ENCODE data around the gene NHS.

NHS gene

DNA sequence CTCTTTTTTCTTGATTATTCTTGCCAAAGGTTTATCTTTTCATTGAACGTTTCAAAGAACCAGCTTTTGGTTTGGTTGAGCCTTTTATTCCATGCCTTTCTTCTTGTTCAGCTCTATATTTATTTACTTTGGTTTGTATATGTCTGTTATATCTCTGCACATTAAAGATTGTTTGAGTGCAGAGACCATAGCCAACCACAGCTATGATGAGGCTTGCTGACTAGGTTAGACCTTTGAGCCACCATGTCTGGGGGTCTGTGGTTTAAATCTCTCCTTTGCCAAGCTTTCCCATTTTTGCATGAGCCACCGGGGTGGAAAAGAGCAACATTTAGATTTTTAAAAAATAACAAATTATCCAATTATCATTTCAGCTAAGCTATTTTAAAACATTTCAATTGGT lies 96.1 kb downstream of the NHS start:
- no peak for DNase-seq (ENCODE audit: low read depth)
- TF ChIP-seq, protein P1, sequence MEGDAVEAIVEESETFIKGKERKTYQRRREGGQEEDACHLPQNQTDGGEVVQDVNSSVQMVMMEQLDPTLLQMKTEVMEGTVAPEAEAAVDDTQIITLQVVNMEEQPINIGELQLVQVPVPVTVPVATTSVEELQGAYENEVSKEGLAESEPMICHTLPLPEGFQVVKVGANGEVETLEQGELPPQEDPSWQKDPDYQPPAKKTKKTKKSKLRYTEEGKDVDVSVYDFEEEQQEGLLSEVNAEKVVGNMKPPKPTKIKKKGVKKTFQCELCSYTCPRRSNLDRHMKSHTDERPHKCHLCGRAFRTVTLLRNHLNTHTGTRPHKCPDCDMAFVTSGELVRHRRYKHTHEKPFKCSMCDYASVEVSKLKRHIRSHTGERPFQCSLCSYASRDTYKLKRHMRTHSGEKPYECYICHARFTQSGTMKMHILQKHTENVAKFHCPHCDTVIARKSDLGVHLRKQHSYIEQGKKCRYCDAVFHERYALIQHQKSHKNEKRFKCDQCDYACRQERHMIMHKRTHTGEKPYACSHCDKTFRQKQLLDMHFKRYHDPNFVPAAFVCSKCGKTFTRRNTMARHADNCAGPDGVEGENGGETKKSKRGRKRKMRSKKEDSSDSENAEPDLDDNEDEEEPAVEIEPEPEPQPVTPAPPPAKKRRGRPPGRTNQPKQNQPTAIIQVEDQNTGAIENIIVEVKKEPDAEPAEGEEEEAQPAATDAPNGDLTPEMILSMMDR (IDR thresholded peaks at IDR 0.05; ENCODE audit: insufficient read depth, low read depth, low read length, missing control alignments), result no peak
- no peak overlapping the region for H3K4me3 ChIP-seq (ENCODE audit: low read length)

DNA sequence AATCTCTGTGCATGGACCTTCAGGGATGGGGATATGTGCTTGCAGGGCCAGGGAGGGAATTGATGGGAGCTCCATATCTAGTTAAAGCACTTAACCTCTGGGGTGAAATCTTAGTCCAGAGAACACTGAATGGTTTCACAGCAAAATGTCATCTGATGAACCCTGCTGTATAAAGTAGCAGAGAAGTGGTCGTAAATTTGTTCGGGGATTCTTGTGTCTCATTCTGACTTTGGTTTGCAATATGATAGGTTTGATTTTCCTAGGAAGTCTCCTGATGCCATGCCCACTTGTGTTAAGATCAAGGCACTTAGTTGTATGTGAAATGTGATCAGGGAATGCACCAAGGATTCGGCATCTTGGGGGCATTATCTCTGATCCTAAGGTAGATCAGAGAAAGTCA lies 96.9 kb downstream of the NHS start:
- TF ChIP-seq, protein P1 (IDR thresholded peaks at IDR 0.05; ENCODE audit: insufficient read depth, low read depth, low read length, missing control alignments), result no peak
- no peak for DNase-seq (ENCODE audit: low read depth)
- H3K4me3 ChIP-seq (ENCODE audit: low read length), result no peak overlapping the region

DNA sequence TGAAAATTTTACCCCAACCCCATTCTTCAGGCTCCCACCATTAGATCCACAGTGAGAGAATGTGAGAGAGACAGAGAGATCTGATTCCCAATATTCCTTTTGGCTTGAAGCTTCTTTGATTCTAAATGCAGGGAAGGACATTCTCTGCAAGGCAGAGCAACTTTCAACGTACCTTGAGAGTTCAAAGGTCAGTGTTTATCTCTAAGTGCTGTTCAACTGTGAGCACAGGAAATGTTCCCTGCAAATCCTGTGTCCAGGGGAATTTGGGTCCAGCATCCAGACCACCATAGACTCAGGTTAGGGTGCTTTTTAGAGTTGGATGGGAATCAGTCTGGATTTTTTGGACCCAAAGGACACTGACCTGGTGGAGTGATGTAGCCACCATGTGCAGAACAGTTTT lies 97.4 kb downstream of the NHS start:
- DNase-seq (ENCODE audit: low read depth), result no peak
- TF ChIP-seq, protein P1 (IDR thresholded peaks at IDR 0.05; ENCODE audit: insufficient read depth, low read depth, low read length, missing control alignments), result no peak

DNA sequence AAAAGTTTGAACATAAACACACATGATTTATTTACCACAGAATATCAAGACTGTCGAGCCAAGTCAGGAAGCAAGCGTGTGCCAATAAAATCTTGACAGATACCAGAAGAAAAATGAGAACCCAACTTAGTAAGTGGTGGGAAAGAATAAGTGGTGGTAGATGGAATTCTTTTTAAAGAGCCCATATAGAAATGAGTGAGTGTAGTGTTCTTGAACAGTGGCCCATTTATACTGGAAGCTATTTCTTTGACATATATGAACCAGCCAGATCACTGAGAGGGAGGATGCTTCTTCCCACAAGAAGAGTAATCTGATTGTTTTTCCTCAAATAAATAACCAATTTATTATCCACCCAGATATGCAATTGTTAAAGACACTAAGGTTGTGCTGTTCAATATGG lies 98.0 kb downstream of the NHS start:
- DNase-seq (ENCODE audit: low read depth), result no peak

More for the DNA sequence above, 97.4 kb downstream of the NHS start:
- no peak overlapping the region for H3K4me3 ChIP-seq (ENCODE audit: low read length)

DNA sequence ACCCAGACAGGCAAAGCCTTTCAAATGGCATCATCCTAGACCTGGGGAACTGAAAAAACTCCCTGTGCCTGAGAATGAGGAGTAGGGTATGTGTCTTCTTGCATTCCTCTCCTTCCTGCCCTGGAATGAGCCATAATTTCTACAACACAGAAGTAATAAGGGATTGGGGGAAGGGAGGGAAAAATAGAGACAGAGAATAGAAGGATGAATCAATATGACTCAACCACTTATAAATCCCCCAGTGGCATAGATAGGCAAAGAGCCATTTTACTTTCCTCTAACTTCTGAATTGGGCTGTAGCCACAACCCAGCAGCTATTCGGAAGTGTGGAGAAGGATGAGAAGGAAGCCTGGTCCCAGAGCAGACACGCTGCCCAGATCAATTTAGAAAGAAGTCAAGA lies 99.9 kb downstream of the NHS start:
- peak; percentile 32 for DNase-seq (ENCODE audit: low read depth)
- no peak overlapping the region for H3K4me3 ChIP-seq (ENCODE audit: low read length)
- TF ChIP-seq, protein P1 (IDR thresholded peaks at IDR 0.05; ENCODE audit: insufficient read depth, low read depth, low read length, missing control alignments), result no peak

More for the DNA sequence above, 98.0 kb downstream of the NHS start:
- TF ChIP-seq, protein P1 (IDR thresholded peaks at IDR 0.05; ENCODE audit: insufficient read depth, low read depth, low read length, missing control alignments), result no peak
- no peak overlapping the region for H3K4me3 ChIP-seq (ENCODE audit: low read length)

DNA sequence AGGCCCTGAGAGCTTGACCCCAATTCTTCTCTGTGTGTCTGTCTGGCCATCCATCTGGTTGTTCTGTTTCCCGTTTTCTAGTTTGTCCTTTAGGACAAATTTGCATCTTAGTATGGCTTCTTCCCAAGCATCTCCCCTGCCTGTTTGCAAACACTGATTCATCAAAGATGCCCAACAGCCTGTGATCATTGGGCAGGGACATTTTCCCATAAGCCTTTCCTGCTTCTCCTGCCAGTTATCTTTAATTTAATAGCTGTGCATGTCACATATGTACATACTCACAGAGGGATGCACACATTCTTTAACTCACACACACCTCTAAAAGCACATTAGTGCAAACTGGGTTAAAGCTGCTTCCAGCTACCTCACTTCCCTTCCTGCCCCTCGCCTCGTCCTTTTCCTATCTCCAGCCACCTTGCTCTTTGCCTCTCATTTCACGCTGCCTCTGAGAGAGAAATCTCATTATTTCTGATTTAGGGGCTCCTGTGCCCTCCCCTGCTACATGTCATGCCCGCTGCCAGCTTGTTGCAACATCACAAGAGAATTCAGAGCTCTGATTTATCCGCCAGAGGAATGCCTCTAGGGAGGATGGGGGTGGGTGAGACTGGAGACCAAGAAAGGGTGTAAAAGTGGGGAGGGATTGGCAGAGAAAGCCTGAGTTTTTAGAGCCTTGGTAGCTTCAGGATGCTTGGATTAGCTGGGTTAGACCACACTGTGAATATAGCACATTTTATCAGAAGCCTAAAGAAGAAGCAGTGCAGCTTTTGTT lies 100.6 kb downstream of the NHS start:
- TF ChIP-seq, protein P1 (IDR thresholded peaks at IDR 0.05; ENCODE audit: insufficient read depth, low read depth, low read length, missing control alignments), result no peak
- H3K4me3 ChIP-seq (ENCODE audit: low read length), result no peak overlapping the region
- no peak for DNase-seq (ENCODE audit: low read depth)

DNA sequence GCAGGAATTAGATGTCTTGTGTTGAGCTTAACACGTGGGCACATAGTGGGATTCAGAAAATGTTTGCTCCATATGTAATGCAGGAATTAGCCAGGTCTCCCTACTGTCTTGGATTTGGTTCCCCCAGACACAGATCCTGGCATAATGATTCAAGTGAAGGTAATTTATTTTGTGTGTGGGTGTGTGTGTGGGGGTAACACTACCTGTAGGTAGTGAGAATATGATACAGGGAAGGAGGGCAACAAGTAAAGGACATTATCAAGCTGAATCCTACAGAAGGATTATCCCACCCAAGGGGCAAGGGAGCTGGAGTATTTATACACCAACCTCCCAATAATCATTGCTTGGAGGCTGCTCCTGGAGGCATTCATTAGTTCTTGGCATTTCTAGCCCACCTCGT lies 101.4 kb downstream of the NHS start:
- TF ChIP-seq, protein P1 (IDR thresholded peaks at IDR 0.05; ENCODE audit: insufficient read depth, low read depth, low read length, missing control alignments), result no peak
- no peak for DNase-seq (ENCODE audit: low read depth)
- no peak overlapping the region for H3K4me3 ChIP-seq (ENCODE audit: low read length)

Data from epithelial cell of esophagus (primary cell).